NCI-H226 (cell line): ENCODE results near the gene KLHDC7A.
A peak's percentile ranks its signal among the peaks of the same experiment; 100 is the strongest.
"Not testable (repeated sequence)": the region's sequence is repeated elsewhere in the genome, so short reads cannot be mapped to it uniquely, and the experiment has no call there.

ENCODE experiments used
- DNase-seq: peaks from one replicate; pipeline ENCODE4 v3.0.0-alpha.2; 2015

Gene KLHDC7A

DNA sequence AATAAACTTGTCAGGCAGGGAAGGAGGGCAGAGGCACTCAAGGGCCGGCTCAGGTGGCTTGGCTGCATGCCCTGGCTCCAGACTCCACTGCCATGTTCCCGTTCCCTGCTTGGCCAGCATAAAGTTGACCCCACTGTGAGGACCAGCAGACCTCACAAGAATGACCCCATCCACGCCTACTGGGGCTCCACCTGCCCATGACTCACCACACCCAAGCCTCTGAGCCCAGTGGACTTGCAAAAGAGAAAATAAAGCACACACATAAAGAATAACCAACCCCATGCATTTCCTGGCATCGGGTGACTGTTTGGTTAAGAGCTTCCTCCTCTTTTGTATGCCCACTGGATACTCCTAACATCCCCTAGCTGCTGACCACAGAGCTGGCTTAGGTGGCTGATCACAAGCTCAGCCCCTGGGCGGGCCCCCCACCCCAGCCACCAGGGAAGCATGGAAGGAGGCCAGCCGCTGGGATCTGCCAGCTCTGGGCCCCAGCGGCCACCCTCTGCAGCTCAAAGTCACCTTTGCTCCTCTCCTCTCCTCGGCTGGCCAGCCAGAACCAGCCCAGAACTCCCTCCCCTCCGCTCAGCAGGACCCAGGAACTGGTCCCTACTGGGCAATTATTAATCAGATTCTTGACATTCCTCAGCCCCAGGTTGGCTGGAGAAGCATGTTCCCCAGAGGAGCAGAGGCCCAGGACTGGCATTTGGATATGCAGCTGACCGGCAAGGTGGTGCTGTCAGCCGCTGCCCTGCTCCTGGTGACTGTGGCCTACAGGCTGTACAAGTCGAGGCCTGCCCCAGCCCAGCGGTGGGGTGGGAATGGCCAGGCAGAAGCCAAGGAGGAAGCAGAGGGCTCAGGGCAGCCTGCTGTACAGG is at the start of gene KLHDC7A:
TSS of gene KLHDC7A (plus strand) at position 616 of the 875 bp plus-strand sequence. CDS start at position 668, 52 bp downstream.
- DNase-seq, result peak; percentile 4

- no peak for DNase-seq
These were observed 46.7 kb upstream of the KLHDC7A start for GRCh38 chr1:18434041-18434440.

DNA sequence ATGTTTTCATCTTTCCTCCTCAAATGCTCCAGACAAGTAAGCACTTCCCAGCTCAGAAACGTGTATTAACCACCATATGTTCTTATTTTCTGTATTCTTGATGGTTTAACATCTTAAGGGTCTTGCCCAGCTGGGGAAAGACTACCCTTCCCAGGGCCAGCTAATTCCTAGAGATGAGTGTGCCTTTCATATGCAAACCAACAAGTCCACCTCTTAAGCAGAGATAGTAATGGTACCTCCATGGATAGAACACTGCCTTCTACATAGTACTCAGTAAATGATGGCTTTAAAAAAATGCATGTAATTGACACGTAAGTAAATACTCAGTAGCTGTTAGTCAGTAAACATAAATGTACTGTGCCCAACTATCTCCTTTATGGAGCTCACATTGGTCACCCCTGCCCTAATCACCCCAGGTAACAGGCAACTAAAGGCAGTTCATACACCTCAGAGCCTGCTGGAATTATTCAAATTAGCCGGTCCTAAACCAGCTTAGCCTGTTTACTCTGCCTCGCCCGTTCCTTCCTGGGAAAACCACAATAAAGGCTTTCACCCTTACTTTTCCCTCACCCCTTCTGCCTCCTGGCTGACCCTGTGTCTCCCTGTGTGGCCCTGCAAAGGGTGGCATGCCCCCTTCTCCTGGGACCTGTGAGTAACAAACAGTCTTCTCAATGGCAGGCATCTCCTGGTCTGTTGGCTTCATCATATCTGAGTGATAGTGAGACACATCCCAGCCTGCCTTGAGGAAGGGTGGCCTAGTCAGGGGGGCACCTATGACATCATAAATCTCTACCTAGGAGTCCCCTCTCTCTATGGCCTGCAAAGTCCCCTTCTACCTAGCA is 40.1 kb upstream of the KLHDC7A start:
- DNase-seq, result no peak

GRCh38 chr1:18443587-18444520 is 36.9 kb upstream of the KLHDC7A start:
- no peak for DNase-seq

GRCh38 chr1:18444563-18444962 is 36.2 kb upstream of the KLHDC7A start:
- no peak for DNase-seq

- DNase-seq, result no peak
These were observed 34.0 kb upstream of the KLHDC7A start for GRCh38 chr1:18446751-18447150.

GRCh38 chr1:18447509-18448220 is 33.1 kb upstream of the KLHDC7A start:
- no peak for DNase-seq

DNA sequence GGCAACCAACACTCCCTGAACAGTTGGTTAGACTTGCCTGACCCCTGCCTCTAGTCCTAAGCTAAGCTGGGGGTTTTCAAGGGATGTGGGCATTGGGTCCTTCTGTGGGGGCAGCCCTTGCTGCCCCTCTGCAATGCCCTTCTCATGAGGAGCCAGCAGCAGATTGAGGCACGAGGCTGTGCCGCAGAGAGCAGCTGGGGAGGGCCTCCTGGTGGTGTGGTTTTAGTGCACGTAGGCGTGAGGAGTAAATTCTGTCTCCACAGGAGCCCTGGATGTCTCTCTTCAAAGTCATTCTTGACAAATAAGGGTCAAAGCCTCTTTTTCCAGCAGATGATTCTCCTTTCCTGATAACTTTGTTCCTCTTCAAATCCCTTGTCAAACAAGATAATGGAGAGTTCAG is 31.8 kb upstream of the KLHDC7A start:
- no peak for DNase-seq

DNA sequence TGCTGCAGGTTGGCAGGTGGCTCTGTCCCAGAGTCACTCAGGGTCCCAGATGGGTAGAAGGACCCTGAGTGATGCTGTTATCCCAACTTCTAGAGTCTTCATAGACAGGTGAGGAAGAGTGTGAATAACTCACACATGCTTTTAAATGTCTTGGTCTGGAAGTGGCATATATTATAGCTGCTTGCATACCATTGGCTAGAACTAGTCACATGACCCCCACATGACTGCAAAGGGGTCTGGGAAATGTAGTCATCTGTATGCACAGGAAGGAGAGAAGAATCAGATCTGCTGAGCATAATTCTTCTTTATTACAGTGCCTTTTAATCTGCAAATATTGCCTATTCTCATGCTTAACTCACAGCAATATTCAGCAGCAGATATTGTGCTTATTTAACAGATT is 28.2 kb upstream of the KLHDC7A start:
- DNase-seq, result no peak

- no peak for DNase-seq
These were observed 22.3 kb upstream of the KLHDC7A start for GRCh38 chr1:18458133-18459092.

DNA sequence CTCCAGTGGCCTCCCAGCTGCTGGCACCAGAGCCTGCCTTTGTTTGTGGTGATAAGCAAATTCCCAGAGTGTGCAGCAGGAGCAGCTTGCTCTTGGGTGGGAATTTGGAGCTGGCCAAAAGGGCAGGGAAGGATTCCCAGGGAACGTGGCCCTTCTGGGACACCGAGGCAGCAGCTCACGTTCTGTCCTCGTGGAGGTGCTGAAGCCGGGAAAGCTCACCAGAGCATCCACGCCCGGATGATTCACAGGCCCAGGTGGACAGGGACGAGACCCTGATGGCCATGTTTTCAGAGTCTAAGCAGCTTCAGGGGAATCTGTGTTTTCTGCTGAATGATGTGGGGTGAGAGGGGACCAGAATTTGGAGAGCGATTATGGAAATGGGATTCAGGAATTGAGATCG is 19.1 kb upstream of the KLHDC7A start:
- no peak for DNase-seq

DNA sequence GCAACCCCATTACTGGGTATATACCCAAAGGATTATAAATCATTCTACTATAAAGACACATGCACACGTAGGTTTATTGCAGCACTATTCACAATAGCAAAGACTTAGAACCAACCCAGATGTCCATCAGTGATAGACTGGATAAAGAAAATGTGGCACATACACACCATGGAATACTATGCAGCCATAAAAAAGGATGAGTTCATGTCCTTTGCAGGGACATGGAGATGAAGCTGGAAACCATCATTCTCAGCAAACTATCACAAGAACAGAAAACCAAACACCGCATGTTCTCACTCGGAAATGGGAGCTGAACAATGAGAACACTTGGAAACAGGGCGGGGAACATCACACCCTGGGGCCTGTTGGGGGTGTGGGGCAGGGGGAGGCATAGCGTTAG is 18.2 kb upstream of the KLHDC7A start:
- DNase-seq, result not testable (repeated sequence)

DNA sequence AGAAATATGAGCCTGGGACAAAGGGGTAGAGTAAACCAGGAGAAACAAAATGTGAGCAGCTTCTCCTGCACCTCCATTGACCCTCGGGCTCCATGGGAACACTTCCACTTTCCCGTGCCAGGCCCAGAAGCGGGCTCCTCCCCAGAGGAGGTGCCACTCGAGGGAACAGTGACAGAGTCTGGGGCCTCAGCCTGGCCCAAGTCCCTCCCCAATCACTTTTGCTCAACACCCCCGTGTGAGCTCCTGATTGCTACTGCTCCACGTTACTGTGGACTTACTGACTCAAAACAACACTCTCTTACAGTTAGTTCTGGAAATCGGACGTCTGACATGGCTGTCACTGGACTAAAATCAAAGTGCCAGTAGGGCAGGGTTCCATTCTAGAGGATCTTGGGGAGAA is 17.7 kb upstream of the KLHDC7A start:
- DNase-seq, result no peak

DNA sequence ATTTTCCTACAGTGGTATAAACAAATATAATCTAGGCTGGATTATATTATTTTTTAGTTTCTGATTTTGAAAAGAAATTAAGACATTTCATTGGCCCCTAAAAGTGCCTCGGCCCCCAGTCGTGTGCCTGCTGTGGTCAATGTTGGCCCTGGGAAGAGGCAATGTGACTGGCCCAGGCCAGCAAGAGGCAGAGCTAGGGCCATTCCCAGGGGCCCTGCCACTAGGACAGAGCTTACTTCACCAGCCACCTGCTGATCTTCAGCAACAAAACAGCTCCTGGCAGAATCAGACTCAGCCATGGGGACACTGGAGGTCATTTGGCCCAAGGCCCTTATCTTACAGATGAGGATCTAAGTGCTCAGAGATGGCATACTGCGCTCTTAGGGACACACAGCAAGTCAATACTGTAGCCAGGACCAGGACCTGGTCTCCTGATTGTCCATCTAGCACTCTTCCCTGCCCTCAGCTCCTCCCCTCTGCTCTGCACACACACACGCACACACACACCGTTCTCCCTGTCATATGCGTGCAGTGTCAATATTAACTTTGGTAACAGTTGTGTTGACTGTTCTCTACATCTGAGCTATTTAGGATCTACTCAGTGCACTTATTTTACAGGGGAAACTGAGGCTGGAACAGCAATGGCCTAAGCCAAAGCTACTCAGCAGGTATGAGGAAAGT is 16.6 kb upstream of the KLHDC7A start:
- DNase-seq, result no peak

DNA sequence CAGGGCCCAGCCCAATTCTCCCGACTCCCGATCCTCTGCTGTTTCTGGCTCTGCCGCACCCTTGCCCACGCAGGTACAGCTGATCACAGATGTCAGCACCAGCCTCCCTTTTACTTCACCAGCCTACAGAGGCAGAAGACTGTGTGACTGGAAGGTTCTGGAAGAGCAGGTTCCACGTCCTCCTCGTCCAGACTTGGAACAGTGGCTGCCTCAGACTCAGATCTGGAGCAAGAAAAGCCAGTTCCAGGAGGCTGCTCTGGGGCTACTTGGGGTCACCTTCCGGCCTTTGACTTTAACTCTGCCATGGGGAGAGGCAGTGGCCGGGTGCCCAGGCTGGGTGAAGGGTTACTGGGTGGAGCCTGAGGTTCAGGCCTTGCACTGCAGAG is 16.1 kb upstream of the KLHDC7A start:
- DNase-seq, result no peak

GRCh38 chr1:18466676-18467075 is 14.1 kb upstream of the KLHDC7A start:
- no peak for DNase-seq

DNA sequence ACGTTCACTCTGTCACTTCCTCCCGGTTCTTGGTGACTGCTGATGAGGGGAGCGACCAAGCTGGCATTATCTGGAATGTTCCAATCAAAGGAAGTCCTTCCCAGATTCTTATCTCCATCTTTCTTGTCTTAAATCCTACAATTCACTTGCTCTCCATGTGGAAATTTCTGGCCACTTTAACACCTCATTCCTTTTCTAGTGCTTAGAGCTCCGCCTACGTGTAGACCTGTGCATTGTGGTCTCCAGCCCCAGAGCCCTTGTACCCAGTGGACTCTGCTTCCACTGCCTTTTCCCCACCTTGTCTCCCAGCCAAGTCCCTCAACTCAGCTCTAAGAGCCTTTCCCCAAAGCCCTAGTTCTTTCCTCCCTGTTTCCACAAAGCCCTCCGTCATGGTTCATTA is 12.2 kb upstream of the KLHDC7A start:
- DNase-seq, result no peak

GRCh38 chr1:18469514-18469913 is 11.2 kb upstream of the KLHDC7A start:
- no peak for DNase-seq

DNA sequence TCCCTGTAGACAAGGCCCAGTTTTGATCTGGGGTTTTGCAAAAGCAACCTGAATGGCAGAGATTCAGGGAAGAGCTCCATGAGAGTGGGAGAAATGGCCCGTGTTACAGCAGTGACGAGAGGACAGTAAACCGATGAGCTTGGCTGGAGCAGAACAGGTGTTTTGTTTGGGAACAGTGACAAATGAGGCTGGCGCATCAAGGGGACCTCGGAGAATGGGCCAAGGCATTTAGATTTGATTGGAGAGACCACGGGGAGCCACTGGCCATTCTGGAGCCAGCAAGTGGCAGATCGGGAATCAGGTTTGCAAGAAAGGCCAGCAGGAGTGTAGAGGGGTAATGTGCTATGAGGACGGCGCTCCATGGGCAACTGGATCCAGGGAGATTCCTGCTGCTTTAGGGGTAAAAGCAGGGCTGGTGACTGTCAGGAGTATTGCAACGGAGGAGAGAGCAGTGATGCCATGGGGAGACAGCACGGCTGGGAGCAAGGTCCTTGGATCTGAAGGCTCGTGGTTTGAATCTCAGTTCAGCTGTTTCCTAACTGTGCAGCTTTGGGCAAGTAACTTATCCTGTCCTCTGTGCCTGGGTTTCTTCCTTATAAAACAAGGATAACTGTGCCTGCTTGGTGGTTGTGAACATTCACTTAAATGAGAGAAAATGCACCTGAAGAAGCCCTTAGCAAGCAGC is 9.9 kb upstream of the KLHDC7A start:
- no peak for DNase-seq
